Stimulated activated CD8-positive, alpha-beta memory T cell treated with anti-CD3 and anti-CD28 coated beads, Interleukin-4, amount 100 ng/mL, for 4 hours (primary cell): ENCODE data around the gene ADI1.
"Not testable (repeated sequence)": the region's sequence is repeated elsewhere in the genome, so short reads cannot be mapped to it uniquely, and the experiment has no call there.

ENCODE experiments used
- DNase-seq, 2 donors: peaks; one replicate each; pipeline ENCODE4 v3.0.0-alpha.2; 2020; ENCODE audit warnings: low read depth in 2 of 2, low spot score in 1 of 2

Gene ADI1

DNA sequence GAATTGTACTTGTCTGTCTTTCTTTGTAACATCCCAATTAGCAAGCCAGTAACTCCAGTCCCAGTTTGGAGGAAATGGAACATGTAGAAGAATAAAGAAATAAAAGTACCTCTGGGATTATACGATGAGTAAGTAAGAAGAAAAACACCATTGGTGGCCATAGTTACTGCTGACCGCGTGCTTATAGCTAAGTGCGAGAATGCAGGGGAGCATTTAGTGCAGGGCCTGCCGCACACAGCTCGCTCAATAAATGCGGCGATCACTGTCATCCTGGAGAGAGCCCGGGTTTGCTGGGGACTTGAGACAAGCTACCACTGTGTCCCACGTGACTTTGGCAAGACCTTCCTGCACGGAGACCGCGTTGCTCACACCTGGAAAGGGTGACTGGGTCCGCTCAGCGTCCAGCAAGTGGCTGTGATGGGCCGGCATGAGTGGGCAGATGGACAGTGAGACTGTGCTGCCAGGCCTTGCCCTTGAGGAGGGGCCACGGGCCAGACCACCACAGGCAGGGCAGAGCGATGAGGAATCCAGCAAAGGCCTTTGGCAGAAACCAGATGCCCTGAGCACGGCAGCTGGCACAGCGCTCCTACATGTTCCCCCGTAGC, 54.8 kb downstream of the ADI1 start:
- no peak for DNase-seq

DNA sequence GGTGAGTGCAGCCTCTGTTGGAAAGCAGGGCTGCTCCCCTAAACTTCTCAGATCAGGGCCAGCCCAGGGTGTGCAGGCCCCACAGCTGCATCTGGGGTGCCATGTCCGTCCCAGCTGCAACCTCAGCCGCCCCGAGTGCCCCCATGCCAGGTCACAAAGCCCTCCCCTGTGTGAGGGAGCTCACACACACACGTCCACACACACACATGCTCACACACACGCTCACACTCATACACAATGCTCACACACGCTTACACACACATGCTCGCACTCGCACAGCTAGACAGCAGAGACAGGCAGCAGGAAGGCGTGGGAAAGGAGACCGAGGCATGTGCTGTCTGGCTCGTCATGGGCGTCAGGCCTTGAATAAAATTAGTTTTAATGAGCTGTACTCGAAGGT, 55.4 kb downstream of the ADI1 start:
- DNase-seq: no peak

DNA sequence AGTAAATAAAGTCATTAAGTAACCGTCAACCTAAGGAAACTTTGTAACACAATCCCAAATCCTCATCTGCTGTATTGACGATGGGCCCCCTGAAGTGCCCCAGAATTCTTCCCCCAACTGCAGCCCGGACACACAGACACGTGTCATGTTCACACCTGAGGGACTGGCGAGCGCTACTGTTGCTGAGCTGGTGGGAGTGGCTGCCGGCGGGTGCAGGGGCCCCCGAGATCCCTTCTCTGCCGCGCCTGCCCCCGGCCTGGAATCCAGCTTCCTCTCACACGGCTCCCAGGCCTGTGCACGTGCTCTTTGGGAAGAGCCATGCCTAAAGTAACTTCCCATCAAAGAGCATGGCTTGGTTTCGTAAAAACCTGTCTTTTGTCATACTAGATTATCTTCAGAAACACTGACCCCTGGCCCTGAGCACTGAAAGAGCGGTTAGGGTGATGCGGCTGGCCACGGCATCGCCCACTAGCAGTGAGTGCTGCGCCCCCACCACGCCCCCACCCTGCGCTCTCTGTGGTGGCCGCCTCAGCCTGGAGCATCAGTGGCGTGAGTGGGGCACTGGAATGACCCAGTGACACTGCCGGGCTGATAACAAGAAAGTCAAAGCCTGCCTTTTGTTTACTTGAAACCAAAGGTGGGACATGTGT, 56.0 kb downstream of the ADI1 start:
- no peak for DNase-seq

DNA sequence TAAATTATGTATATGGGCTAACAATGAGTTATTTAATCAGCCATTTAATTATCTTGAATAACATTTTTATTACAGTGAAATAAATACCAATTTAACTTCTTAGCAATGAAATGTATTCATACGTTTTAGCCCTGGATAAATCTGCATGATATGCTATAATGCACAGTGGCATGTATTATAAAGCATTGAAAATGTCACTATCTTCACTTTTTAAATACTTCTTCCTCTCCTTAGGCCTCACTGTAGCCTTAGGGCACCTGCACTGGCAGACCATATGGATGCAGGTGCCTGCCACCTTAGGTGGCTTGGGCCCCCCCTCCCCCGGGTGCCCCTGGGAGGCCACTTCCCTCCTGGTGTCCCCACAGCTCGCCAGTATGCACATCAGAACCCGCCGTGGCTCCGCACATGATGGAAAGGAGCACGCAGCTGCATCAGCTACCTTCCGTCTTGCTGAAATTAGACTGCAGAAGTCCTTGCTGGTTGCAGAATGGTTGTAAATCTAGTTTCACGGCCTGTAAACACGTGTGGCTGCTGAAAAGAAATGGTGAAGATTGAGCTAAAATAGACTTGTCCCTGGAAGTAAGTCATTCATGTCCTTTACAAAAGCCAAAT, 56.7 kb downstream of the ADI1 start:
- DNase-seq: no peak

DNA sequence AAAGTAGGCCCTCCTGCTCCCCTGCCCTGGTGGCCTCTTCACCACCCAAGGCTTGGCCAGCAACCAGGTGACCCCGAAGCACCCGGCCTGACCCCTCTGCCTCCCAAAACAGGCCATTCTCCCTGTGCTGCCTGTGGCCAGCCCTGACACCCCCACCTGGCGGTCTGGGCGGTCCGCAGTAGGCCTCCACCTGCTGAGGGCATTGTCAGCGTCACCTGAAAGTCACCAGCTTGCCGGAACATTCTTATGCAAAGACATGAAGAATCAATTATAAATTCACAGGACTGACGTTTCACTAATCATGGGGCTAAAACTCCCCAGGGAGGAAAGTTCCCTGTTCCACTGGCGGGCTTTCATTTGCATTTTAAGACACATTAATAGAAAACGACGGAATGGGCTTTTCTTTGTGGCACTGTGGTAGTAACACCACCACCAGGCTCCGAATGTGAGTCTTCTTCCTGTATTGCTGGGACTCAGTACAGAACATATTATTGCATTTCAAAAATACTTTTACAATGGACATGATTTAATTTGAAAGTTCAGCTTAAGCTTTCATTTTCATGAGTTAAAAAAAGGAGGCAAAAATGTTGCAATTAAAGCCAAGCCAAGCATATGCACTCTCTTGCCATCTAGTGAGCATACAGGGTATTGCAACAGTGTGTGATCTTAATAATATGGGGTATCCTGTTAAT, 57.4 kb downstream of the ADI1 start:
- no peak for DNase-seq

DNA sequence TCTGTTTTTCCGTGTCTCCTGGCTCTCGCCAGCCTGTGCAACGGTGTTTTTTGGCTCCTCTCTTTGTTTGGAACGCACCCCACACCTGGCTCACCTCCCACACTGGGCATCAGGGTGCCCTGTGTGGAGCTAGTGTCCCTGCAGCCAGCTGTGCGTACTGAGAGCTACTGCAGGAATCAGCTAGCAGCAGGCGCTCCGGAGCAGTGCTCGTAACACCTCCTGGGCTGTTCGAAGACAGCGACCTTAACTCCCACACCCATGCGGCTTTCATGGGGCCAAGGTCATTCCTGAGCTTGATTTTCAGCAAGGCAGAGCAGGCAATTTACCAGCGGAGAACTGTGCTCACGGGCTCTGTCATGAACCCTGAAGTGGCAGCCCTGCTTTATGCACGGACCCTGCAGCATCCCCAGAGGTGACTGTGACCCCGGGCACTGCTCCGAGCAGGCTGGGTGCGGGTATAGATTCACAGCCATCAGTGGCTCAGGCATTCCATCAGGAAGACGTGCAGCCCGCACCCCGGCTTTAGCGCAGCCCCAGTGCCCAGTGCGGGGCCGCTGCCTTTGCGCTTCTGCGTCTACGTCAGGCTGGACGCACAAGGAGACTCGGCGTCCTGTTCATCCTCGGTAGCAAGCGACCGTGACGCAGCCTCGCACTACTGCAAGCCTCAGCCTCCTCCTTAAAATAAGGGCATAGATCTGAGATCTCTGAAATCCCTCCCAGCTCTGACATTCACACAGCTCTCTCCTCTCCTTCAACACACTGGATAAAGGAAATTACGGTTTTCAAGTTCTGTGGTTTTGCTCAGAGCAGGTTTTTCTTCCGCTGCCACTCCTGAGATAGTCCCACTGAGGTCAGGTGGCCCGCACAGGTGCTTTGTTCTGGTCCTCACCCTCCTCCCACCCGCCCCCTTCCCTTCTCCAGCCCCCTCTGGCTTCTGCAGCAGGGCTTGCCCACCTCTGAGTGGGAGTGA, 58.2 kb downstream of the ADI1 start:
- no peak for DNase-seq

DNA sequence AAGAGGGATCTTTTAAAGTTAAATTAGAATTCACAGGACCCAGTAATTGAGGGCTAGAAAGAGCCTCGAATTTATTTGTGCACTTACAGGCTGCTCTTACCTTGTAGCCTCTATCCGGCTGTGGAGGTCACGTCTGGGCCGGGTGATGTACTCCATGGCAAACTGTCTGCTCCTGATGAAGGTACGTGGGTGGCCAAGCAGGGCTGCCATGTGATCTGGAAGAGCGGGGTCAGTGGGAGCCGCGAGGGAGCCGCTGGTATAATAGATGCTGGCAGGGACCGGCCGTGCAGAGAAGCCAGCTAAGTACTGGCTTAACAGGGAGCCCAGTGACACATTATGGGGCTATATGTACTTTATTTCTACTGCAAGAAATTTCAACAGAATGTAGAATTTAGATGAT, 59.2 kb downstream of the ADI1 start:
- no peak for DNase-seq

DNA sequence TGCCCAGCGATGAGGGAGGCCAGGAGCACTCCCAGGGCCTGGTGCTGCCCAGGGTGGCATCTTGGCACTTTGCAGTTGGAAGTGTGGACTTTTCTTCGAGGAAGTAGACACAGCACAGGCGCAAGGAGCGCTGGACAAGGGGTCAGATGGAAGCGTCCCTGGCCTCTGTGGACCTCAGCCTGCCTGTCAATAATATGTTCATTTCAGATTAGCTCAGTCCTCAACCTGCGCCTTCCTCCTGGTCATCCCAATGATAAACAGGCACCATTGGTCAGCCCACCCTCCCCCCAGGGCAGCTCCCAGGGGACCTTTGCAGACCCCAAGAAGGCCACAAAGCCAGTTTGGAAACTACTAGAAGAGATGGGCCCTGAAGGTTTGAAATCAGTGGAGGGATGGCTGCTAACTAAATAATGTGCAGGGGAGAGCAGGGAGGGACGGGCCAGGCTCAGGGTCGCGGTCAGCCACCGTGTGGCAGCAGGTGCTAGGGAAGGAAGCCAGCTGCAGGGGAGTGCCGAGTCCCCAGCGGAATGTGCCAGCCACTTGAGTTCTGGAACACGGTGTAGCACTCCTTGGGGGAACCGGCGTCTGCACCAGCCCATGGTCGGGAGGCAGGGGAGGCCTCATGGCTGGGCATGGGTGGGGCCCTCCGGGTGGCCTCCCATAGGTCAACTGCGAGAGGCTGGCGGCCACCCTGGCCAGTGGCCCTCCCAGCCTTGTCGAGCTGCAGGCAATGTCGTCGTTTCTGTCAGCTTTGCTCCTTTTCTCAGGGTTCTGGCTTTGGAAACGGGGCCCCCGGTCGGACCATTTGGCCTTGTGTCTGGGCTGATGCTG, 59.9 kb downstream of the ADI1 start:
- DNase-seq: no peak

DNA sequence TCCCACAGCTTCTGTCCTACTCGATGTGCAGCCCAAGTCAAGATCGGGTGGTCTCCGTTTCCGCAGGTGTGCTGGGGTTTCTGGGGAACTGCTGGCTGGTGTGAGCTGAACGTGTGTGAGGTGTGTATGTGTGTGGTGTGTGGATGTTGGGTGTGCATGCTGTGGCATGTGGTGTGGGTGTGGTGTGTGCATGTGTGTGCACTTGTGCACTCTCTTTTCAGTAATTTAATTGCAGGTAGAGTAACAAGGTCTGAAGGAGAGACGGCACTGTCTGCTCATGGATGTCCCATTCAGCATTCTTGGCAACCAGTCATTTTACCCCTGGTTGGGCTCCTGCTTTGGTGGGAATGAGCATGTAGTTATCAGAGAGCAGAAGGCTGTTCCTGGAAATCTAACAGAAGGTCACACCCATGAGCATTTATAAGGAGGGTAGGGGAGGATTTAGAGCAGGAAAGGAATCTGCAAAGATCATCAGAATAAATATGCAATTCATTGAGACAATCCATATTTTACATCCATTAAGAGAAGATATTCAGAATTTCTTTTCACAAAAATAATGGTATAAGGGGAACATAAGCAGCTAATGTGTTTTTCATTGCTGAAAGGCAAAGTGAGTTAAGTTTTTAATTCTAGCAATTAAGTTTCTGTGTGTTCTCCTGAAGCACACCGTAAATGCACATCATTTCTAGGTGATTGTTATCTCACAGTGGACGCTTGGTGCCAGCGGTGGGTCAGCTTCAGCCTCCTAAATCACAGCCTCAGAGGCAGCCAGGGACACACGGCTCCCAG, 60.7 kb downstream of the ADI1 start:
- DNase-seq: no peak

DNA sequence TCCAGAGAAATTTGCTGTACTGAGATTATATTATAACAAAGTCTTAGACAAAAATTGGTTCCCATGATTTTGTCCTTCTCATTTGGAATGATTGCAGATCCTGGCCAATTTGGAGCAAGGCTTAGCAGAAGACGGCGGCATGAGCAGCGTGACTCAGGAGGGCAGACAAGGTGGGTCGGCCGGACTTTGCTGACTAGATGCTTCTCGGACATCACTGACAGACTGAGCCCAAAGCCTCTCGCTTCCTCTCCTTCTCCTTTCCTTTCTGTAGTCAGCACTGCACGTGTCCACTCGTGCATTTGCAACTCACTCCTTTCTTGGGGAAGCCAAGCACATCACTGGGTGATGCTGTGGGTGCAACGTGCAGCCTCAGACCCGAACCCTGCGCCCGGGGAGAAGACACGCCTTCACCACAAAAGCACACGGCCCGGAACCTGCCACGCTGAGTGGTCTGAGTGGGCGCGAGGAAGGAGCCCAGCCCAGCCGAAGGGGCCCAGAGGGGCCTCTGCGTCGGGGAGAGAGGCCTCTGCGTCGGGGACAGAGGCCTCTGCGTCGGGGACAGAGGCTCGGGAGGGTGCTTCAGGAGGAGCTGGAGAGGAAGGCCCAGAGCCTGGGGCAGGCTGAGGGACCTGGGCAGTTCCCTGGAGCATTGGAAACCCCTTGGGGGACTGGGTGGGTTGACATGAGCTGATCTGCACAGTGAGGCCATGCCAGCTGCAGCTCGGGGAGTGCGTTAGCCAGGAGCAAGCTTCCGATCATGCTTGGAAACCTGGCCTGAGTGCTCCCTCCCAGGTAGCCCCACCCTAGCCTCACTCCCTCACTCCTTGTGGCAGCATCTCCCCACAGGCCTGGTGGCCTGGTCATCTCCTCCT, 61.6 kb downstream of the ADI1 start:
- DNase-seq: no peak

DNA sequence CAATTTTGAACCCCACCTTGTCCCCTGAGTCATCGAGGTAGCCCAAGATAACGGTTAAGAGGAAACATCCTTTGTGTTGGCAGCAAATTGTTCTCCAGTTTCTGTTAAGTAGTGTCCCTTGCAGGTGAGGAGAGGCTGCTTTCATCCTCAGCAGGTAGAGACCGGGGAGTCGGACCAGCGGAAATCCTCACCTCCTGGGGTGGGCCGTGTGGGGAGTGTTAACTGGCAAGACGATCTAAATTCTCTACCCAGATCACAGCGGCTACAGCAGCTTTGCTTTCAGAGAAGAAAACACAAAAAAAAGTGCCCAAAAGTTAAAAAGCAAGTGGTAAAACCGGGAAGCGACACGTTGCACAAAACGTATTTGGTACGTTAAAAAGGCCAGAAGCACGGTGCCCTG, 63.2 kb downstream of the ADI1 start:
- no peak for DNase-seq

DNA sequence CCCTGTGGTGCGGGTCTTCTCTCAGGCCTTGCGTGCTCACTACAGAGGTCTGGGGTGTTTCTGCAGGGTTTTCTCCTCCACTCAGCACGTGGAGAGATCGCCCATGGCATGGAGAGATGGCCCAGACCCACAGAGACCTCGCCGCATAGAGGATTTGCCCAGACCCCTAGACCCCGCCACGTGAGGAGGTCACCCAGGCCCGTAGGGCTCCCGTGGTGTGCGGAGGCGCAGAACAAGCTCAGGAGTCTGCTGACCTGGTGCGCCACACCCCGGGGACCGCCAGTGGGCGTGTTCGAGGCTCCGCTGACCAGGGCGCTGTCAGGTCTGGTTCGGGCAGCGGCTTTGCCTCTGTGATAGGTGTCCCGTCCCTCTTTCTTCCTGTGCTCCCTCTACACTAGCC, 64.5 kb downstream of the ADI1 start:
- no peak for DNase-seq

DNA sequence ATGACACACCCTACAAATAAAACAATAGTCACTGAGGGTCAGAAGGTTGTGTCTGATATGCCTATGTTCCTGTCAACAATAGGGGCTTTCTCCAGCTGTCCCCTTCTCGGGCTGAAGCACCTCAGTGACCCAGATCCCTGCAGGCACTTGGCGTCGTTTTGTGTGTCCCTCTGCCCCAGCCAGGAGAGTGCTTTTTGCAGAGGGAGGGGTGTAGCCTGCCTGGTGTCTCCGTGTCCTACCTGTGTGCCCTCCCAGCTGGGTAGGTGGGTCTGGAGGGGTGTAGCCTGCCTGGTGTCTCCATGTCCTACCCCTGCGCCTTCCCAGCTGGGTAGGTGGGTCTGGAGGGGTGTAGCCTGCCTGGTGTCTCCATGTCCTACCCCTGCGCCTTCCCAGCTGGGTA, 65.3 kb downstream of the ADI1 start:
- not testable (repeated sequence) for DNase-seq

DNA sequence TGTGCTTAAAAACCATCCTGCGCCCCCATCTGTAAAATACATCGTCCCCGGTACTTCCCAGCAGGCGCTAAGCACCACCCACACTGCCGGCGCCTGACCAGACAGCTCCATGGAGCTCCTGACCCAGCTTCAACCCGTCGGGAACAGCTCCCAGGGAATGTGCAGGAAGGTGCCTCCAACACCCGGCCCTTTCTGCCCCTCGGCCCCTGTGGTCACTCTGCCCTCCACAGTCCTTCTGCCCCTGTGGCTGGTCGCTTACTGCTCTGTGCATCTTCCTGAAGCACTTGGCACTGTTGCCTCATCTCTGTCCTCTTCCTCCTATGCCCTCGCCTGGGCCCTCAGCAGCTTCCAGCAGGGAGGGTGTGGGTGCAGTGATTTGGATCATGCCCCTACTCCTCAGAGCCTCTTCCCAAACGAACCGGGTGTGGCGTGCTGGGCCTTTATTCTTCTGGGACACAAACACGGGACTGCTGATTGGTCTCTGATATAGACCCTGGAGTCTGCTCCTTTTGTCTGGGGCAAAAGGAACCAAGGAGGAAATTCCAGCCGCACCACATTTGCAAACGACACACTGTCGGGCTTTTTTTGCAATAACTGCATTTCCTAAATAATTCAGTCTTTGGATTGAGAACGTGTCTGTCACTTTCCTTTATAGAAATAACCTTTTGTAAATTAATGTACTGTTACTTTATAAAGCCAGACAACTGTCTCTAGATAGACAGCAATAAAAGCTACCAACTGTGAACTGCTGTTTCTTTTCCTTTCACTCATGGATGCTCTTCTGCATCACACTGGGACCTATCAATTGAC, 65.9 kb downstream of the ADI1 start:
- no peak for DNase-seq

DNA sequence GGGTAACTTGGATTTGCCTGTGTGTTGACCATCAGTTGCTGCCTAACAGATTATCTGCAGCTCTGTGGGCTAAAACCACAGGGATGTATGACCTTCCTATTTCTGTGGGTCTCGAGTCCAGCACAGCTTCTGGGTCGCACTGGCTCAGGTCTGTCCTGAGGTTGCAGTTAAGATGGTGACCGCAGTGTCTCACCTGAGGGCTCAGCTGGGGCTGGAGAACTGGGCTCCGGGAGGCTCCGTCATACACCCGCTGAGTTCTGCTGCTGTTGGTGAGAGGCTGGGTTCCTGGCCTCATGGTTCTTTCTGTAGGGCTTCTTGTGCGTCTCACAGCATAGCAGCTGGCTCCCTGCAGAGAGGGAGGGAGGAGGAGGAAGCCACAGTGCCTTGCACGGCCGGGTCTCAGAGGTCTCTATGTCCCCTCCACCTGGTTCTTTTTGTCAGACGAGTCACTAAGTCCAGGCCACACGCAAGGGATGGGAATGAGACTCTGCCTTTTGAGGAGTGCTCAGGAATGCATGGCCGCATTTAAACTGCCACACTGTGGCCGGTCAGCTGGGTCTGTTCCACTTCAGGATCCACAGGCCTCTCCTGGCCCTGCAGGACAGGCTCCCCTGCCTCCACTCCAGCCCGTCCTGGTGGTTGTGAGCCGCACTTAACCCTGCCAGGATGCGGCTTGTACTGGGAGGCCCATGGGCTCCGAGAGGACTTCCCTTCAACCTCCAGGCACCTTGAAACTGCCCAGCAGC, 67.2 kb downstream of the ADI1 start:
- no peak for DNase-seq

DNA sequence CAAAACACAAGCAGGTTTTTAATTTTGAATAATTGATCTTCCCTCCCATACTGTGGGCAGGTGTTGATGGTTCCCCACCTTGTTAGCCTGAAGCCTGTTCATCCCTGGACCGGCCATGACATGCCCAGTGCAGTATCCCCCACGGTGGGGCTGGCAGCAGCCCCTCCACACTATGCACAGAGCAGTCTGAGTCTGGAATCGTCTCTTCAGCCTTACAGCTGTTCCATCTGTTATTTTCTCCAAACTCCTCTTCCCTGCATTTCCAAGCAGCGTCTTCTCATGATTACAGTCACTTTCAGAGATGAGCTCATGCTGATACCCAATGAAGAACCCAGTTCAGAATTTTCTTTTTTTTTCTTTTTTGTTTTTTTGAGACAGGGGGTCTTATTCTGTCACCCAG, 68.2 kb downstream of the ADI1 start:
- no peak for DNase-seq
